ENCODE data around the gene AOPEP. TPM values are rescaled to one million over a fixed set of nuclear protein-coding genes. Genes with fewer than 3 reads are reported as not detected.

Gene AOPEP
- total and polyA plus RNA-seq, 2 donors (not counting 3 experiments of a cell fraction or from before 2014, with no cell fraction given) = 20.2 to 41.6 TPM

- POLR2A ChIA-PET = no interaction called here
- FAIRE-seq (no peak), DNase-seq (ENCODE audit: low read depth, low spot score) (no peak)
- no peak overlapping the region for H3K27ac ChIP-seq (ENCODE audit: insufficient read depth, low read depth, low read length)
- no peak for TF ChIP-seq POLR2AphosphoS5 (IDR thresholded peaks at IDR 0.05; ENCODE audit: insufficient read depth, low read depth, low read length)
- TF ChIP-seq EZH2 (IDR thresholded peaks at IDR 0.05; ENCODE audit: borderline replicate concordance, low read depth, low read length, severe bottlenecking) = no peak
- TF ChIP-seq JUN (IDR thresholded peaks at IDR 0.05; ENCODE audit: borderline replicate concordance, insufficient read depth, insufficient read length, low read depth) = no peak
- no peak for TF ChIP-seq MAX (IDR thresholded peaks at IDR 0.05; ENCODE audit: insufficient read depth, insufficient read length)
- TF ChIP-seq MYC (IDR thresholded peaks at IDR 0.05; ENCODE audit: low read depth, low read length) = no peak
- no peak for TF ChIP-seq FOS (IDR thresholded peaks at IDR 0.05; ENCODE audit: borderline replicate concordance, insufficient read depth, low read length)
- TF ChIP-seq POLR2A (IDR thresholded peaks at IDR 0.05; ENCODE audit: low read depth, low read length) = no peak
- no peak for TF ChIP-seq GATA2 (IDR thresholded peaks at IDR 0.05; ENCODE audit: insufficient read depth, insufficient read length, low read depth, low read length)
- TF ChIP-seq CTCF (IDR thresholded peaks at IDR 0.05; ENCODE audit: extremely low read depth in 1 of 2, insufficient read depth in 1 of 2, low read depth in 1 of 2, low read length in 2 of 2) = no peak
- no TSS peak for BruUV-seq (replicated peaks)
- no peak overlapping the region for H3K9ac ChIP-seq (replicated peaks; ENCODE audit: extremely low read depth, insufficient read depth, low read length)
- H3K27me3 ChIP-seq (ENCODE audit: control insufficient read depth in 2 of 2, insufficient read depth in 2 of 2, low read length in 2 of 2) = no peaks in the 10 kb centered on the region
- no peak overlapping the region for H3K4me2 ChIP-seq (ENCODE audit: insufficient read depth, low read length)
- H3K4me3 ChIP-seq (replicated peaks in 1 of 3; ENCODE audit: insufficient read depth in 1 of 3, low read depth in 1 of 3, low read length in 3 of 3) = no peak overlapping the region
- intact Hi-C loops (cut with micrococcal nuclease) (no loop called here), dilution Hi-C loops (cut with MboI; ENCODE audit: extremely low pct_ligation_motif_present, low sequenced_read_pairs) (no loop called here)
- no peaks in the 10 kb centered on the region for H4K20me1 ChIP-seq (replicated peaks; ENCODE audit: control insufficient read depth, extremely low read depth, insufficient read depth, low read length)
- peaks cover 31% of the 10 kb centered on the region for H3K79me2 ChIP-seq (ENCODE audit: control insufficient read depth, insufficient read depth, low read length)
- H2AFZ ChIP-seq (ENCODE audit: low read depth, low read length) = no peak overlapping the region
- CTCF ChIA-PET = interaction anchor here (0.8 kb wide), 1 partner anchor 95 kb away, joined by 3 read pairs; no protein-coding TSS in a partner anchor
- no peaks in the 10 kb centered on the region for H3K4me1 ChIP-seq (ENCODE audit: control insufficient read depth, extremely low read depth, insufficient read depth, low read length)
- H3K9me1 ChIP-seq (replicated peaks; ENCODE audit: control insufficient read depth, extremely low read depth, insufficient read depth, low read length) = no peaks in the 10 kb centered on the region
- peaks cover 0 to 8% of the 10 kb centered on the region in 2 experiments for H3K36me3 ChIP-seq (ENCODE audit: control insufficient read depth in 2 of 2, extremely low read depth in 1 of 2, insufficient read depth in 2 of 2, low read length in 2 of 2)
- no peaks in the 10 kb centered on the region for H3K9me3 ChIP-seq (replicated peaks; ENCODE audit: control insufficient read depth, insufficient read depth, low read length)
Measured at GRCh38 chr9:95032580-95033341, 306.3 kb downstream of the AOPEP start.

All from endothelial cell of umbilical vein (primary cell).